A673 (cell line): ENCODE data around the gene TRPM3. TPM values are rescaled to one million over a fixed set of nuclear protein-coding genes. Genes with fewer than 3 reads are reported as not detected.

ENCODE experiments used
- BruUV-seq: library from RNA; stranded (reverse); fragments of 400-500 nt; replicated peaks from 2 replicates; lab custom pipeline; 2021; lab: Mats Ljungman, UMichigan
- CTCF ChIA-PET: fragments of 300-600 bp; sonication (Branson Sonifier 250); formaldehyde crosslinking; loops from one replicate; lab custom pipeline; 2022; ENCODE audit warnings: antibody characterized with exemption; lab: Charles Lee
- POLR2A ChIA-PET: fragments of 300-600 bp; sonication (Branson Sonifier 250); formaldehyde crosslinking; loops from one replicate; lab custom pipeline; 2022; ENCODE audit warnings: antibody characterized with exemption; ENCODE audit not compliant: low non-redundant PET; lab: Charles Lee
- DNase-seq: peaks from one replicate; pipeline ENCODE4 v3.0.0-alpha.2; 2015; ENCODE audit warnings: low spot score
- H3K27ac ChIP-seq: fragments of 200-600 bp; sonication (generic); 2 replicates; pipeline ENCODE4 v1.5.1; 2016; ENCODE audit warnings: mixed run types, low read depth, mild to moderate bottlenecking, mixed read lengths, antibody characterized with exemption, low read length; ENCODE audit not compliant: poor library complexity, severe bottlenecking
- H3K27me3 ChIP-seq: fragments of 200-600 bp; sonication (generic); replicated peaks from 2 replicates; pipeline ENCODE4 v1.6.1; 2017; ENCODE audit warnings: mixed run types, low read depth, mild to moderate bottlenecking, mixed read lengths, antibody characterized with exemption, low read length; ENCODE audit not compliant: insufficient read depth, poor library complexity
- H3K36me3 ChIP-seq: fragments of 200-600 bp; sonication (generic); 2 replicates; pipeline ENCODE4 v1.6.1; 2016; ENCODE audit warnings: mixed run types, mild to moderate bottlenecking, mixed read lengths, antibody characterized with exemption, low read length; ENCODE audit not compliant: insufficient read depth, poor library complexity, severe bottlenecking
- H3K4me1 ChIP-seq: fragments of 200-600 bp; sonication (generic); 2 replicates; pipeline ENCODE4 v1.6.1; 2017; ENCODE audit warnings: mixed run types, mild to moderate bottlenecking, mixed read lengths, antibody characterized with exemption, low read length; ENCODE audit not compliant: insufficient read depth, poor library complexity, severe bottlenecking
- H3K4me3 ChIP-seq: fragments of 200-600 bp; sonication (generic); 2 replicates; pipeline ENCODE4 v1.5.1; 2016; ENCODE audit warnings: low read depth, mixed run types, mild to moderate bottlenecking, mixed read lengths, low read length; ENCODE audit not compliant: poor library complexity, severe bottlenecking
- H3K9me3 ChIP-seq: fragments of 200-600 bp; sonication (generic); 2 replicates; pipeline ENCODE4 v1.6.1; 2016; ENCODE audit warnings: mixed run types, low read depth, mild to moderate bottlenecking, mixed read lengths, antibody characterized with exemption, low read length; ENCODE audit not compliant: poor library complexity, severe bottlenecking
- CTCF ChIP-seq: fragments of 300-800, 200-600 bp; sonication (generic); conservative IDR thresholded peaks from 2 replicates; pipeline ENCODE4 v1.5.1; 2017; ENCODE audit warnings: low read depth, mild to moderate bottlenecking, antibody characterized with exemption, low read length, moderate library complexity, mixed read lengths
- EZH2 ChIP-seq: fragments of 200-600 bp; sonication (generic); IDR thresholded peaks from 2 replicates; pipeline ENCODE4 v1.6.1; 2017; ENCODE audit warnings: borderline replicate concordance, low read depth, mild to moderate bottlenecking, mixed read lengths, antibody characterized with exemption, low read length; ENCODE audit not compliant: poor library complexity, severe bottlenecking
- intact Hi-C: fragments of 100-400 bp; cut with micrococcal nuclease; formaldehyde crosslinking; loops from one replicate; pipeline ENCODE4 v1.10.0; 2022; ENCODE audit not compliant: unreplicated experiment
- total RNA-seq: library from RNA; stranded (reverse); gene quantifications from 2 replicates; pipeline ENCODE4 v1.2.3, GENCODE V29; 2021

The TRPM3 gene
- total RNA-seq, 1 experiment from 2014 or later, result not detected

GRCh38 chr9:70792796-70793195 lies 328.6 kb downstream of the TRPM3 start:
- H3K27me3 ChIP-seq, result no peaks in the 10 kb centered on the region
- no TSS peak for BruUV-seq
- H3K4me3 ChIP-seq, result no peak overlapping the region
- no peaks in the 10 kb centered on the region for H3K9me3 ChIP-seq
- no peak for DNase-seq
- TF ChIP-seq CTCF, result no peak
- TF ChIP-seq EZH2, result no peak
- no peak overlapping the region for H3K27ac ChIP-seq
- intact Hi-C loops, result no loop called here
- H3K36me3 ChIP-seq, result no peaks in the 10 kb centered on the region
- CTCF ChIA-PET, result interaction anchor here (0.6 kb wide), 1 partner anchor 139 kb away, joined by 5 read pairs; no protein-coding TSS in a partner anchor
- no peaks in the 10 kb centered on the region for H3K4me1 ChIP-seq
- POLR2A ChIA-PET, result interaction anchor here (0.7 kb wide), 1 partner anchor 68 kb away, joined by 9 read pairs; no protein-coding TSS in a partner anchor

GRCh38 chr9:70791936-70792335 lies 329.5 kb downstream of the TRPM3 start:
- TF ChIP-seq CTCF, result no peak
- TF ChIP-seq EZH2, result no peak
- H3K27ac ChIP-seq, result no peak overlapping the region
- BruUV-seq, result no TSS peak

GRCh38 chr9:70789086-70789485 lies 332.3 kb downstream of the TRPM3 start:
- Histone ChIP-seq H3K4me3 (no peak overlapping the region), H3K27me3 (no peaks in the 10 kb centered on the region), H3K4me1 (no peaks in the 10 kb centered on the region), H3K9me3 (no peaks in the 10 kb centered on the region), H3K36me3 (no peaks in the 10 kb centered on the region), H3K27ac (no peak overlapping the region)
- intact Hi-C loops, result no loop called here
- no TSS peak for BruUV-seq
- TF ChIP-seq CTCF, result no peak
- POLR2A ChIA-PET, result no interaction called here
- CTCF ChIA-PET, result no interaction called here
- no peak for DNase-seq

More at GRCh38 chr9:70791936-70792335, 329.5 kb downstream of the TRPM3 start:
- no peak overlapping the region for H3K4me3 ChIP-seq
- ChIA-PET CTCF (no interaction called here), POLR2A (no interaction called here)
- no peaks in the 10 kb centered on the region for H3K4me1 ChIP-seq
- H3K27me3 ChIP-seq, result no peaks in the 10 kb centered on the region
- H3K36me3 ChIP-seq, result no peaks in the 10 kb centered on the region
- no peak for DNase-seq
- no peaks in the 10 kb centered on the region for H3K9me3 ChIP-seq
- intact Hi-C loops, result no loop called here
